Globus pallidus (tissue), 1 donor: ENCODE results near the gene GPLD1.
"Not testable (repeated sequence)": the region's sequence is repeated elsewhere in the genome, so short reads cannot be mapped to it uniquely, and the experiment has no call there.

Experiments used
- DNase-seq: peaks from one replicate; pipeline ENCODE4 v3.0.0-alpha.2; 2015; ENCODE audit warnings: low spot score

GPLD1 gene

GRCh38 chr6:24410622-24411021 is 78.8 kb downstream of the GPLD1 start:
- no peak for DNase-seq

DNA sequence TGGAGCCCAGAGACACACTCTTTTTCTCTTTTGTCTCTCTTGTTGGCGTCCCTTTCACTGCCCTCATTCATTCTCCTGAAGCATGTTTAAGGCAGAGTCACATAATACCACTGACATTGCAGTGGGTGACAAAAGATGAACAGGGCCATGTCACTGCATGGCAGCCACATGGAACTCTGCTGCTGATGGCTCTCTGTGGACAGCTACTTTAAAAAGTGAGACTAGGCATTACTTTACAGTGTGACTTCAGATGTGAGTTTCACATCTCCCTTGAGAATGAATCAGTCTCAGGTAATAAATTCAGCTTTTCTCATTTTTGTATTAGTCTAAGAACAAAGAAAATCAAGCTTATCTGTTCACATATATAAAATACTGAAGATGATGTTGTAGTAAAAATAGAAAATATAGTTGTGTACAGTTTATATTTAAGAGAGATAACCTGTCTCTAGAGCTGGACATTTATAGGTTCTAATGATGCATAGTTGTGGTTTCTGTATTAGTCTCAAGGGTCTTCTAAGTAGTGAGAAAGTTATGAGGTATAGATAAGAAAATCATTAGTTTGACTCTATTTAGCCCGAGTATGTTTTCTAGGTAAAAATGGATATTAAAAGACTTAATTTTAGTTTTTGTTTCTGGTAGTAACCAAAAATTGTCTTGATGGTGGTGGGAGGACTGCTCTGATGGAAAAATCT is 80.5 kb downstream of the GPLD1 start:
- no peak for DNase-seq

DNA sequence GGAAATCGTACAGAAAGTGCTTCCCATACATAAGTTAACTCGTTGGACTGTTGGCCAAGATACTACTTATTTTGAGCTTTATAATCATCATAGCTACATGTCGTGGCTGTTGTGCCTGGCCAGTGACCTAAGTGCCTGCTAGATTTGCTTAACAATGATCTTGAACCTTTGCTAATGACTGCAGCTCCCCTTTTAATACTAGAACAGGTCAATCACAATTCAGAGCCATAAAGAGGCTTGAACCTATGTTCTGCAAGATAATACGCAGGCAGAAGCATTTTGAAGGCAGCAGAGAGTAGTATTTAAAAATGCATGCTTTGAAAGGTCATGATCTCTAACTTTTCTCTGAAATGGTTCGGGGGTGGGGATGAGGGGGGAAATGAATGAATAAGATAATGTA is 84.1 kb downstream of the GPLD1 start:
- no peak for DNase-seq

DNA sequence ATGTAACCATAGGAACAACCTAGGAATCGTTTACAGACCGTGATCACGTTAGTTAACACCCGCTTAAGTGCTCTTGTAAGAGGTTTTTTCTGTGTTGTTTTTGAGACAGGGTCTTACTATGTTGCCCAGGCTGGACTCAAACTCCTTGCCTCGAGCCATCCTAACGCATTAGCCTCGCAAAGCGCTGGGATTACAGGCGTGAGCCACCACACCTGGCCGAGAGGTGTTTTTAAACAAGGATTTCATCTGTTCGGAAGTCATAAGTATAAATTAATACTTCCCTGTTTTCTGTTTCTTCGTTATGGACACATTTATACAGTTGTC is 85.9 kb downstream of the GPLD1 start:
- no peak for DNase-seq

- peak; percentile 86 for DNase-seq
Measured at GRCh38 chr6:24402697-24403500, 86.5 kb downstream of the GPLD1 start, which contains the start of gene MRS2. Gene MRS2 (plus strand): TSS chr6:24402936. CDS start chr6:24403047, 111 bp downstream.

DNA sequence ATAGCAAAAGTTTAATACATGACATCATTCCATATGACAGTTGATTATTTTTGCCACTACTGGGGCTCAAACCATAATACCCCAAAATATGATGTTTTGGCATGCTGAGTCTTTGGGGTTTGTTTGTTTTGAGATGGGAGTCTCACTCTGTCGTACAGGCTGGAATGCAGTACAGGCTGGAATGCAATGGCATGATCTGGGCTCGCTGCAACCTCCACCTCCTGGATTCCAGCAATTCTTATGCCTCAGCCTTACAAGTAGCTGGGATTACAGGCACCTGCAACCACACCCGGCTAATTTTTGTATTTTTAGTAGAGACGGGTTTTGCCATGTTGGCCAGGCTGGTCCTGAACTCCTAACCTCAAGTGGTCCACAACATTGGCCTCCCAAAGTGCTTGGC is 87.9 kb downstream of the GPLD1 start:
- DNase-seq = no peak

DNA sequence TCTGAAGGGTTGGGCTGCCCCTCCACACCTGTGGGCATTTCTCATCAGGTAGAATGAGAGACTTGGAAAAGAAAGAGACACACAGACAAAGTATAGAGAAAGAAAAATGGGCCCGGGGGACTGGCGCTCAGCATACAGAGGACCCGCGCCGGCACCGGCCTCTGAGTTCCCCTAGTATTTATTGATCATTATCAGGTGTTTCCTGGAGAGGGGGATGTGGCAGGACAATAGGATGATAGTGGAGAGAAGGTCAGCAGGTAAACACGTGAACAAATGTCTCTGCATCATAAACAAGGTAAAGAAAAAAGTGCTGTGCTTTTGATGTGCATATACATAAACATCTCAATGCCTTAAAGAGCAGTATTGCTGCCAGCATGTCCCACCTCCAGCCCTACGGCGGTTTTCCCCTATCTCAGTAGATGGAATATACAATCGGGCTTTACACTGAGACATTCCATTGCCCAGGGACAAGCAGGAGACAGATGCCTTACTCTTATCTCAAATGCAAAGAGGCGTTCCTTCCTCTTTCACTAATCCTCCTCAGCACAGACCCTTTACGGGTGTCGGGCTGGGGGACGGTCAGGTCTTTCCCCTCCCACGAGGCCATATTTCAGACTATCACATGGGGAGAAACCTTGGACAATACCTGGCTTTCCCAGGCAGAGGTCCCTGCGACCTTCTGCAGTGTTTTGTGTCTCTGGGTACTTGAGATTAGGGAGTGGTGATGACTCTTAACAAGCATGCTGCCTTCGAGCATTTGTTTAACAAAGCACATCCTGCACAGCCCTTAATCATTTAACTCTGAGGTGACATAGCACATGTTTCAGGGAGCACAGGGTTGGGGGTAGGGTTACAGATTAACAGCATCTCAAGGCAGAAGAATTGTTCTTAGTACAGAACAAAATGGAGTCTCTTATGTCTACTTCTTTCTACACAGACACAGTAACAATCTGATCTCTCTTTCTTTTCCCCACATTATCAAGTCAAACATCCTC is 89.0 kb downstream of the GPLD1 start:
- not testable (repeated sequence) for DNase-seq

DNA sequence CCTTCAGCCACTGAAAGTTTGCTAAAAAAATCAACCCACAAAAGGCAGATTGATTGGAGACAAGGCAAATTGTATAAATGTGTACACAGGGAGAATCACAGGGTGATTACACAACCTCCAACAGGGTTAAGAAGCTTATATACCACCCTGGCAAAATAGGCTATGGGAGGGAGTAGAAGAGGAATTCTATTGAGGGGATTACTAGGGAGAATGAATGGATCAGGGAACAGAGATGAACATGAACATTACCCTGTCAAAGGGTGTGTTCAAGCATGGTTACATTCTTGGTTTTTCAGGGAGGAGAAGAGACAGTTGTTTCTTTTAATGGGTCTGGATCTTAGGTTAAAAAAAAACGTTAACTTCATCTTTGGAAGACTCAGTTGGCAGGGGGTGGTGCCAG is 91.7 kb downstream of the GPLD1 start:
- no peak for DNase-seq

- DNase-seq = no peak
Measured at GRCh38 chr6:24396824-24397223, 92.6 kb downstream of the GPLD1 start.

- no peak for DNase-seq
Measured at GRCh38 chr6:24394780-24395437, 94.5 kb downstream of the GPLD1 start.

DNA sequence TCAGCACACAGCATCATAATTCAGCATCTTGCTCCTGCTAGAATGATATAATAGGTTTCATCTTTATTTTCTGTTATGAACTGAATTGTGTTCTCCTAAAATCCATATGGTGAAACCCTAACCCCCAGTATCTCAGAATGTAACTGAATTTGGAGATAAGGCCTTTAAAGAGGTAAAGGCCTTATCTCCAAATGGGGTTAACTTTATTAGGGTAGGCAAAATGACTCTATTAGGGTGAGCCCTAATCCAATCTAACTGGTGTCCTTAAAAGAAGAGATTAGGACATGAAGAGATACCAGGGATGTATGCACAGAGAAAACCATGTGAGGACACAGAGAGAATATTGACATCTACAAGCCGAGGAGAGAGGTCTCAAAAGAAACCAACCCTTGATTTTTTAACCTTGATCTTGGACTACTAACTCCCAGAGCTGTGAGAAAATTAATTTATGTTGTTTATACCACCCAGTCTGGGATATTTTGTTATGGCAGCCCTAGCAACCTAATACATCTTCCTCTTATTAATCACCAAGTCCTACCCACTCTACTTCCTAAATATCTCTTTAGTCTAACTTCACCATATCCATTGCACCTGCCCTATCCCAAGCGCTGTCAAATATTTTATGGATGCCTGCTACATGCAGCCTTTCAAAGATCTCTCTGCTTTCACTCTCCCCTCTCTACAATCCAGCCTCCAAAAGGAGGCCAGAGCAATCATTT is 95.2 kb downstream of the GPLD1 start:
- DNase-seq = no peak

DNA sequence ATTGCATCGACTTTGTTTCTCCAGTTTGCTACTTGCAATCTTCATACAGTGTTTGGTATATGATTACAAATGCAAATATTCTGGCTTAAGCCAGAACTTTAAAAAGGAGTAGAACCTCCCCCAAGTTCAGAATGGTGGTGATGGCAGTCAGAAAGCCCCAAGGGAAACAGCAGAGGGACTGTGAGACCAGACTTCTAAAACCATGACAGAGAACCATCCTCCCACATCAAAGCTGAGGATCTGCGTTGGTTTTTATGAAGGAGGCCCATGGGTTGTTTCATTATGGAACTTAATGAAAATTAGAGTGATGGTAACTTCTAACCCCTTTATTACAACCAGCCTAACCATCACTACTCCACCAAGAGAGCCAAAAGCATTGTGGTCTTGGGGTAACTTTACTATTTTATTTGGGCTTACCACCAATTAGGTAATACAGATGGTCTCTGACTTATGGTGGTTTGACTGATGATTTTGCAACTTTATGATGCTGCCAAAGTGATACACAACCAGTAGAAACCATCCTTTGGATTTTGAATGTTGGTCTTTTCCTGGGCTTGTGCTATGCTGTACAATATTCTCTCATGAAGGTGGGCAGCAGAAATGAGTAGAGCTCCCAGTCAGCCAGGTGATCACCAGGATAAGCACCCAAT is 97.5 kb downstream of the GPLD1 start:
- no peak for DNase-seq

GRCh38 chr6:24391208-24391607 is 98.2 kb downstream of the GPLD1 start:
- DNase-seq = no peak

GRCh38 chr6:24387818-24388217 is 101.6 kb downstream of the GPLD1 start:
- DNase-seq = no peak

- no peak for DNase-seq
Measured at GRCh38 chr6:24385536-24386269, 103.7 kb downstream of the GPLD1 start.

- DNase-seq = not testable (repeated sequence)
Measured at GRCh38 chr6:24384369-24385130, 104.8 kb downstream of the GPLD1 start.

DNA sequence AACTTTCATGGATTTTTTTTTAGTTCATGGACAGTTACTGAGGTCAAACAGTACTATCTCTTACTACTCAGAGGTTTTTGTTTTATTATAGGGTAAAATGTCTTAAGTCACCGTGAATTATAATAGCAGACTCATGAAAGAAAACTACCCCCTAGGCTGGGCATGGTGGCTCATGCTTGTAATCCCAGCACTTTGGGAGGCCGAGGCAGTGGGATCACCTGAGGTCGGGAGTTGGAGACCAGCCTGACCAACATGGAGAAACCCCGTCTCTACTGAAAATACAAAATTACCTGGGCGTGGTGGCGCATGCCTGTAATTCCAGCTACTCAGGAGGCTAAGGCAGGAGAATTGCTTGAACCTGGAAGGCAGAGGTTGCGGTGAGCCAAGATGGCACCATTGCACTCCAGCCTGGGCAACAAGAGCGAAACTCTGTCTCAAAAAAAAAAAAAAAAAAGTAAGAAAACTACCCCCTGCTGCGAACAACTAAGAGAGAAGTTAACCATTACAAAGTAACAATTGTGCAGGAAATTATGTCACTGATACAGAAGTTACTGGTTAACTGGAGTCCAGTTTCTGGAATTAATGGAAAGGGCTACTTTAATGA is 106.4 kb downstream of the GPLD1 start:
- not testable (repeated sequence) for DNase-seq

GRCh38 chr6:24382220-24382540 is 107.2 kb downstream of the GPLD1 start:
- DNase-seq = no peak
